Activated CD4-positive, alpha-beta memory T cell treated with anti-CD3 and anti-CD28 coated beads, Interleukin-2, amount 10 ng/mL, durations not matched to agents 7 days and 5 days (primary cell): ENCODE results near the gene THY1. TPM values are rescaled to one million over a fixed set of nuclear protein-coding genes. Genes with fewer than 3 reads are reported as not detected.
"Not testable (repeated sequence)": the region's sequence is repeated elsewhere in the genome, so short reads cannot be mapped to it uniquely, and the experiment has no call there.

ENCODE experiments used
- CTCF ChIA-PET: fragments of 350-600 bp; sonication (Branson Sonifier 250); formaldehyde crosslinking; loops from one replicate; lab custom pipeline; 2021; ENCODE audit warnings: antibody characterized with exemption, inconsistent platforms; lab: Charles Lee
- POLR2A ChIA-PET: fragments of 350-600 bp; sonication (Branson Sonifier 250); formaldehyde crosslinking; loops from one replicate; lab custom pipeline; 2021; ENCODE audit warnings: antibody characterized with exemption; lab: Charles Lee
- DNase-seq: peaks from one replicate; pipeline ENCODE4 v3.0.0-alpha.2; 2020
- H3K27ac Mint-ChIP-seq: one replicate; pipeline ENCODE4 v1.8.0; 2021; ENCODE audit warnings: mild to moderate bottlenecking, mixed read lengths
- H3K27me3 Mint-ChIP-seq: one replicate; pipeline ENCODE4 v1.8.0; 2021; ENCODE audit warnings: mixed read lengths
- H3K36me3 Mint-ChIP-seq: one replicate; pipeline ENCODE4 v1.8.0; 2021; ENCODE audit warnings: low read depth, mixed read lengths
- H3K4me1 Mint-ChIP-seq: one replicate; pipeline ENCODE4 v1.8.0; 2021; ENCODE audit warnings: mixed read lengths
- H3K4me3 Mint-ChIP-seq: one replicate; pipeline ENCODE4 v1.8.0; 2021; ENCODE audit warnings: mild to moderate bottlenecking, mixed read lengths
- H3K9me3 Mint-ChIP-seq: one replicate; pipeline ENCODE4 v1.8.0; 2021; ENCODE audit warnings: mixed read lengths
- total RNA-seq, 2 experiments: library from RNA; stranded (reverse); gene quantifications; one replicate each; pipeline ENCODE4 v1.2.3, GENCODE V29; 2021

Gene THY1
- total RNA-seq, 2 experiments from 2014 or later: 1.3 to 2.0 TPM

GRCh38 chr11:119453881-119454280, 30.9 kb upstream of the THY1 start:
- Mint-ChIP-seq H3K4me1 (peaks cover 2% of the 10 kb centered on the region), H3K9me3 (no peaks in the 10 kb centered on the region), H3K4me3 (no peak overlapping the region), H3K27ac (no peak overlapping the region), H3K36me3 (no peaks in the 10 kb centered on the region), H3K27me3 (peaks cover 31% of the 10 kb centered on the region)
- CTCF ChIA-PET: no interaction called here
- DNase-seq: no peak
- POLR2A ChIA-PET: no interaction called here

- Mint-ChIP-seq H3K4me3 (no peak overlapping the region), H3K36me3 (no peaks in the 10 kb centered on the region), H3K9me3 (no peaks in the 10 kb centered on the region), H3K27me3 (peaks cover 31% of the 10 kb centered on the region), H3K27ac (no peak overlapping the region), H3K4me1 (no peaks in the 10 kb centered on the region)
- CTCF ChIA-PET: no interaction called here
- POLR2A ChIA-PET: no interaction called here
- no peak for DNase-seq
Observed at GRCh38 chr11:119450590-119451326, 27.8 kb upstream of the THY1 start.

- Mint-ChIP-seq H3K9me3 (no peaks in the 10 kb centered on the region), H3K27ac (no peak overlapping the region), H3K4me1 (no peaks in the 10 kb centered on the region), H3K36me3 (no peaks in the 10 kb centered on the region), H3K4me3 (no peak overlapping the region), H3K27me3 (peaks cover 35% of the 10 kb centered on the region)
- no peak for DNase-seq
- POLR2A ChIA-PET: no interaction called here
- CTCF ChIA-PET: interaction anchor here (1.3 kb wide), 1 partner anchor 93 kb away, joined by 3 read pairs; no protein-coding TSS in a partner anchor
Observed at GRCh38 chr11:119449498-119449897, 26.5 kb upstream of the THY1 start.

- Mint-ChIP-seq H3K4me3 (no peak overlapping the region), H3K27me3 (peaks cover 35% of the 10 kb centered on the region), H3K27ac (no peak overlapping the region), H3K9me3 (no peaks in the 10 kb centered on the region), H3K4me1 (no peaks in the 10 kb centered on the region), H3K36me3 (no peaks in the 10 kb centered on the region)
- POLR2A ChIA-PET: no interaction called here
- CTCF ChIA-PET: no interaction called here
- no peak for DNase-seq
Observed at GRCh38 chr11:119448380-119448779, 25.4 kb upstream of the THY1 start.

GRCh38 chr11:119447664-119448242, 24.8 kb upstream of the THY1 start:
- H3K9me3 Mint-ChIP-seq: no peaks in the 10 kb centered on the region
- CTCF ChIA-PET: no interaction called here
- H3K27me3 Mint-ChIP-seq: peaks cover 32% of the 10 kb centered on the region
- no peak overlapping the region for H3K27ac Mint-ChIP-seq
- POLR2A ChIA-PET: no interaction called here
- DNase-seq: no peak
- H3K4me1 Mint-ChIP-seq: no peaks in the 10 kb centered on the region
- no peak overlapping the region for H3K4me3 Mint-ChIP-seq
- H3K36me3 Mint-ChIP-seq: no peaks in the 10 kb centered on the region

GRCh38 chr11:119446871-119447663, 24.1 kb upstream of the THY1 start:
- ChIA-PET CTCF (no interaction called here), POLR2A (no interaction called here)
- Mint-ChIP-seq H3K27ac (no peak overlapping the region), H3K4me1 (peaks cover 2% of the 10 kb centered on the region), H3K9me3 (no peaks in the 10 kb centered on the region), H3K36me3 (no peaks in the 10 kb centered on the region), H3K4me3 (no peak overlapping the region), H3K27me3 (peaks cover 32% of the 10 kb centered on the region)
- DNase-seq: no peak

GRCh38 chr11:119446434-119446833, 23.5 kb upstream of the THY1 start:
- no peak for DNase-seq
- POLR2A ChIA-PET: no interaction called here
- H3K4me3 Mint-ChIP-seq: no peak overlapping the region
- no peaks in the 10 kb centered on the region for H3K36me3 Mint-ChIP-seq
- no peak overlapping the region for H3K27ac Mint-ChIP-seq
- H3K9me3 Mint-ChIP-seq: no peaks in the 10 kb centered on the region
- CTCF ChIA-PET: no interaction called here
- H3K27me3 Mint-ChIP-seq: peaks cover 31% of the 10 kb centered on the region
- peaks cover 5% of the 10 kb centered on the region for H3K4me1 Mint-ChIP-seq

GRCh38 chr11:119445850-119446249, 22.9 kb upstream of the THY1 start:
- no peak overlapping the region for H3K27ac Mint-ChIP-seq
- H3K9me3 Mint-ChIP-seq: no peaks in the 10 kb centered on the region
- peaks cover 11% of the 10 kb centered on the region for H3K4me1 Mint-ChIP-seq
- no peak for DNase-seq
- no peak overlapping the region for H3K4me3 Mint-ChIP-seq
- no peaks in the 10 kb centered on the region for H3K36me3 Mint-ChIP-seq
- ChIA-PET POLR2A (no interaction called here), CTCF (no interaction called here)
- peaks cover 31% of the 10 kb centered on the region for H3K27me3 Mint-ChIP-seq

- Mint-ChIP-seq H3K27ac (no peak overlapping the region), H3K27me3 (peaks cover 31% of the 10 kb centered on the region), H3K4me3 (no peak overlapping the region), H3K36me3 (no peaks in the 10 kb centered on the region), H3K4me1 (peaks cover 15% of the 10 kb centered on the region), H3K9me3 (no peaks in the 10 kb centered on the region)
- POLR2A ChIA-PET: no interaction called here
- CTCF ChIA-PET: interaction anchor here (1.2 kb wide), 1 partner anchor 30 kb away, joined by 3 read pairs; no protein-coding TSS in a partner anchor
- DNase-seq: no peak
Observed at GRCh38 chr11:119445379-119445778, 22.4 kb upstream of the THY1 start.

- no peak overlapping the region for H3K27ac Mint-ChIP-seq
- H3K36me3 Mint-ChIP-seq: no peaks in the 10 kb centered on the region
- peaks cover 17% of the 10 kb centered on the region for H3K4me1 Mint-ChIP-seq
- POLR2A ChIA-PET: no interaction called here
- CTCF ChIA-PET: no interaction called here
- no peak for DNase-seq
- H3K9me3 Mint-ChIP-seq: peaks cover 3% of the 10 kb centered on the region
- peaks cover 34% of the 10 kb centered on the region for H3K27me3 Mint-ChIP-seq
- no peak overlapping the region for H3K4me3 Mint-ChIP-seq
Observed at GRCh38 chr11:119441898-119442243, 18.9 kb upstream of the THY1 start.

GRCh38 chr11:119438599-119438998, 15.6 kb upstream of the THY1 start:
- Mint-ChIP-seq H3K36me3 (no peaks in the 10 kb centered on the region), H3K9me3 (peaks cover 3% of the 10 kb centered on the region), H3K4me3 (no peak overlapping the region), H3K27me3 (peaks cover 28% of the 10 kb centered on the region), H3K4me1 (peaks cover 17% of the 10 kb centered on the region), H3K27ac (no peak overlapping the region)
- POLR2A ChIA-PET: no interaction called here
- no peak for DNase-seq
- CTCF ChIA-PET: interaction anchor here (2.4 kb wide), 1 partner anchor 82 kb away, joined by 6 read pairs; no protein-coding TSS in a partner anchor

GRCh38 chr11:119437521-119437920, 14.5 kb upstream of the THY1 start:
- H3K9me3 Mint-ChIP-seq, POLR2A ChIA-PET, H3K27ac Mint-ChIP-seq, H3K36me3 Mint-ChIP-seq, H3K4me3 Mint-ChIP-seq, CTCF ChIA-PET, DNase-seq: not testable (repeated sequence)
- H3K4me1 Mint-ChIP-seq: peaks cover 15% of the 10 kb centered on the region
- peaks cover 30% of the 10 kb centered on the region for H3K27me3 Mint-ChIP-seq

GRCh38 chr11:119436711-119437110, 13.7 kb upstream of the THY1 start:
- peaks cover 14% of the 10 kb centered on the region for H3K4me1 Mint-ChIP-seq
- peaks cover 3% of the 10 kb centered on the region for H3K9me3 Mint-ChIP-seq
- H3K4me3 Mint-ChIP-seq: no peak overlapping the region
- POLR2A ChIA-PET: no interaction called here
- DNase-seq: no peak
- H3K27ac Mint-ChIP-seq: no peak overlapping the region
- no peaks in the 10 kb centered on the region for H3K36me3 Mint-ChIP-seq
- CTCF ChIA-PET: interaction anchor here (0.7 kb wide), 1 partner anchor 38 kb away, joined by 3 read pairs; no protein-coding TSS in a partner anchor
- peaks cover 33% of the 10 kb centered on the region for H3K27me3 Mint-ChIP-seq
